Daoy (cell line): ENCODE data around the gene SHE. TPM values are rescaled to one million over a fixed set of nuclear protein-coding genes. Genes with fewer than 3 reads are reported as not detected.
A peak's percentile ranks its signal among the peaks of the same experiment; 100 is the strongest.

Experiments
- DNase-seq: peaks from one replicate; pipeline ENCODE4 v3.0.0-alpha.2; 2015; ENCODE audit warnings: low read depth
- total RNA-seq: library from RNA; depleted of rRNA; stranded (reverse); fragments of >200 nt; shearing (Covaris generic); gene quantifications from 2 replicates; pipeline ENCODE4 v1.2.3, GENCODE V29; 2014

SHE gene
- total RNA-seq, 1 experiment from 2014 or later, result 0.11 TPM

- peak; percentile 81 for DNase-seq
Observed at GRCh38 chr1:154479764-154480421, 22.3 kb downstream of the SHE start.

- DNase-seq, result no peak
Observed at GRCh38 chr1:154478639-154479038, 23.6 kb downstream of the SHE start.

- DNase-seq, result no peak
Observed at GRCh38 chr1:154478013-154478412, 24.2 kb downstream of the SHE start.

- DNase-seq, result no peak
Observed at GRCh38 chr1:154476791-154477190, 25.4 kb downstream of the SHE start.

- peak; percentile 93 for DNase-seq
Observed at GRCh38 chr1:154474802-154475201, 27.4 kb downstream of the SHE start.

- DNase-seq, result no peak
Observed at GRCh38 chr1:154471304-154471703, 30.9 kb downstream of the SHE start.

GRCh38 chr1:154469844-154470560, 32.2 kb downstream of the SHE start:
- DNase-seq, result no peak

- DNase-seq, result no peak
Observed at GRCh38 chr1:154468535-154469250, 33.5 kb downstream of the SHE start.

- DNase-seq, result no peak
Observed at GRCh38 chr1:154467434-154468102, 34.6 kb downstream of the SHE start.

- DNase-seq, result no peak
Observed at GRCh38 chr1:154466921-154467417, 35.2 kb downstream of the SHE start.

GRCh38 chr1:154466206-154466605, 36.0 kb downstream of the SHE start:
- no peak for DNase-seq

- no peak for DNase-seq
Observed at GRCh38 chr1:154465621-154466195, 36.5 kb downstream of the SHE start.

GRCh38 chr1:154463512-154463990, 38.7 kb downstream of the SHE start:
- peak; percentile 29 for DNase-seq

GRCh38 chr1:154460695-154461260, 41.4 kb downstream of the SHE start:
- no peak for DNase-seq

GRCh38 chr1:154459080-154459479, 43.1 kb downstream of the SHE start:
- DNase-seq, result no peak

- DNase-seq, result no peak
Observed at GRCh38 chr1:154456631-154457030, 45.6 kb downstream of the SHE start.

GRCh38 chr1:154454386-154455120, 47.7 kb downstream of the SHE start:
- no peak for DNase-seq

- DNase-seq, result peak; percentile 66
Observed at GRCh38 chr1:154453574-154454352, 48.4 kb downstream of the SHE start.

- DNase-seq, result no peak
Observed at GRCh38 chr1:154453161-154453560, 49.1 kb downstream of the SHE start.
